Adrenal gland (tissue), 12 donors: Measurements from ENCODE around the gene TRNAU1AP. TPM values are rescaled to one million over a fixed set of nuclear protein-coding genes. Genes with fewer than 3 reads are reported as not detected.

Experiments
- DNase-seq, 7 donors: peaks; one replicate each; pipeline ENCODE4 v3.0.0-alpha.2; 2019 to 2020
- H3K27ac ChIP-seq, 5 donors: fragments of 200-600 bp; sonication (generic) in 4 of 5; 1 replicate in 3 of 5; 2 replicates in 2 of 5; pipeline versions ENCODE4 v1.5.1 to v1.8.0; 2016 to 2020; ENCODE audit warnings: mild to moderate bottlenecking in 1 of 5
- H3K27me3 ChIP-seq: fragments of 200-600 bp; 2 replicates; pipeline ENCODE4 v1.8.0; 2021
- H3K36me3 ChIP-seq, 2 donors: fragments of 200-600 bp; replicated peaks in 1 of 2; 1 replicate in 1 of 2; 2 replicates in 1 of 2; pipeline versions ENCODE4 v1.5.1 to v1.8.0; 2018 to 2022
- H3K4me1 ChIP-seq, 2 donors: fragments of 200-600 bp; replicated peaks in 1 of 2; 1 replicate in 1 of 2; 2 replicates in 1 of 2; pipeline versions ENCODE4 v1.5.1 to v1.8.0; 2018 to 2021
- H3K4me3 ChIP-seq, 4 donors: fragments of 200-600 bp; sonication (generic) in 3 of 4; one replicate each; pipeline ENCODE4 v1.5.1; 2016 to 2018
- H3K9me3 ChIP-seq, 3 donors: fragments of 200-600 bp; sonication (generic) in 1 of 3; replicated peaks in 1 of 3; 1 replicate in 2 of 3; 2 replicates in 1 of 3; pipeline versions ENCODE4 v1.5.1 to v1.8.0; 2016 to 2021
- CTCF ChIP-seq, 6 experiments: fragments of 450-650 bp in 4 of 6; fragments of 200-600 bp in 2 of 6; sonication (generic) in 1 of 6; IDR thresholded peaks; 1 replicate in 5 of 6; 2 replicates in 1 of 6; pipeline versions ENCODE4 v1.5.1 to v1.8.0; 2016 to 2021; ENCODE audit warnings: antibody characterized with exemption in 6 of 6, mild to moderate bottlenecking in 2 of 6, moderate library complexity in 1 of 6
- POLR2A ChIP-seq, 2 donors: fragments of 450-650 bp; IDR thresholded peaks; one replicate each; pipeline ENCODE4 v1.6.1; 2017; ENCODE audit warnings: antibody characterized with exemption in 2 of 2, mild to moderate bottlenecking in 2 of 2, moderate library complexity in 1 of 2
- WGBS, 4 donors: extraction: QIAGEN DNeasy Blood & Tissue Kit in 2 of 4; methylation state at CpG; one replicate each; pipeline versions ENCODE4 v1.1.5 to v1.1.7; 2013 to 2017; 5-methylcytosine and 5-hydroxymethylcytosine counted together
- intact Hi-C, 2 donors: fragments of 100-400 bp; cut with DNase I; formaldehyde crosslinking; loops; one replicate each; pipeline versions ENCODE4 v1.14.1 to v1.15.0; 2022 to 2023
- polyA plus RNA-seq, 3 donors: library from polyadenylated mRNA; stranded (reverse); fragments of 200-250 nt in 2 of 3; fragments of 350-450 nt in 1 of 3; fragmentation: Illumina TruSeq in 1 of 3; extraction: RNeasy Lipid Tissue Mini Kit (QIAGEN cat#74804) in 1 of 3; gene quantifications; one replicate each; pipeline ENCODE4 v1.2.3, GENCODE V29; 2013 to 2014
- total RNA-seq, 9 donors: library from RNA; depleted of rRNA in 4 of 9; stranded (reverse); fragments of >200 nt in 4 of 9; fragments of 120-200 nt in 1 of 9; fragmentation: NEBNext Ultra II Directional in 1 of 9; extraction: Animal tissue kit (Norgen Biotek cat#: 25700) in 1 of 9; gene quantifications; one replicate each; pipeline versions ENCODE4 v1.1.0 to v1.2.4, GENCODE V29; 2013 to 2023
- donor health status: healthy with polysubstance abuse.
- donor health status: Bipolar disorder and iron deficiency.
- donor health status: DM: yes; HTN: yes; CAD: no.
- donor health status: DM: no; HTN: no; CAD: no.
- donor health status: DM: no; HTN: no; CAD: no.
- donor health status: DM: yes; HTN: yes; CAD: no.

TRNAU1AP gene
- total and polyA plus RNA-seq, 12 donors, result 9.5 to 29.0 (median 19.5) TPM

- no peak for TF ChIP-seq POLR2A (IDR thresholded peaks at IDR 0.05)
- TF ChIP-seq CTCF (IDR thresholded peaks at IDR 0.05), result no peak
- intact Hi-C loops, result no loop called here
- Histone ChIP-seq H3K36me3 (no peaks in the 10 kb centered on the region), H3K27me3 (no peaks in the 10 kb centered on the region), H3K9me3 (no peaks in the 10 kb centered on the region), H3K27ac (no peak overlapping the region), H3K4me1 (no peaks in the 10 kb centered on the region), H3K4me3 (no peak overlapping the region)
- DNase-seq, result no peak
- 89 to 96% (median 93%) methylated on average over 8 to 9 of the region's 9 CpGs for WGBS, 4 donors
Measured at GRCh38 chr1:28526886-28527285, 26.0 kb upstream of the TRNAU1AP start.

DNA sequence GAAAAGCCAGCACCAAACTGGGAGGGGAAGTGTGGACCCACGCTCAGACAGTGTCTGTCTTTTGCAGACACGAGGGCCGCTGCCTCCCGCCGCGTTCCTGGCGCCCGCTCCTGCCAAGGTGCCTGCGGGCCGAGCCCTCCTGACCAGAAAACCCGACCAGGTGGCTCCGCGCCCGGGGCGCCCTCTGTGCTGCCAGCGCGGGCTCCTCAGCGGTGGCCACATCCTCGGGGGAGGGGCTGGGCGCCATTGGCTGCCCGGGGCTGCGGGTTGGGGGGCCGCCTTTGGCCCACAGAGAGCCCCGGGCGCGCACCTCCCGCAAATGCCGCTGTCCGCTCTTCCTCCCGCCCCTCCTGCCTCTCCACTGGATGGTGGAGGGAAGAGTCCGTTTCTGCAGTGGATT is 22.4 kb upstream of the TRNAU1AP start:
- H3K4me3 ChIP-seq, result no peak overlapping the region
- H3K27ac ChIP-seq, result no peak overlapping the region
- no peaks in the 10 kb centered on the region for H3K27me3 ChIP-seq
- H3K36me3 ChIP-seq, result peaks cover 0 to 4% of the 10 kb centered on the region in 2 donors
- WGBS, 4 donors, result 96 to 98% (median 97%) methylated on average over 5 to 31 of the region's 31 CpGs
- DNase-seq, result no peak
- intact Hi-C loops, result no loop called here
- H3K4me1 ChIP-seq, result no peaks in the 10 kb centered on the region
- no peaks in the 10 kb centered on the region for H3K9me3 ChIP-seq
- TF ChIP-seq CTCF (IDR thresholded peaks at IDR 0.05) (no peak), POLR2A (IDR thresholded peaks at IDR 0.05) (no peak)

DNA sequence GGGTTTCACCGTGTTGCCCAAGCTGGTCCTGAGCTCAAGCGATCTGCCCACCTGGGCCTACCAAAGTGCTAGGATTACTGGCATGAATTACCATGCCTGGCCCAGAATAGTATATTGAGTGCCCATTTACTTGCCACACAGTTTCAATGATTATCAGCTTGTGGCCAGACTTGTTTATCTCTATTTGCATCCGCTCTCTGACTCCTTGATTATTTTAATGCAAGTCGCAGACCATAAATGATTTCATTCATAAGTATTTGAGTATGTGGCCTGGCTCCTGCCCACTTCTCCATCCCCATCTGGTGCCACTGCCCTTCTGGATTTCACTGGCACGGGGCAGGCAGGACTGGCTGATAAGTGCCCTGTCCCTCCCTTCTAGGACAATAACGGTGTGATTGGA is 18.2 kb upstream of the TRNAU1AP start:
- no peaks in the 10 kb centered on the region for H3K4me1 ChIP-seq
- intact Hi-C loops, result no loop called here
- no peaks in the 10 kb centered on the region for H3K9me3 ChIP-seq
- no peak overlapping the region for H3K27ac ChIP-seq
- WGBS, 4 donors, result 93 to 98% (median 97%) methylated on average over 6 of the region's 6 CpGs
- no peak overlapping the region for H3K4me3 ChIP-seq
- DNase-seq, result no peak
- no peaks in the 10 kb centered on the region for H3K27me3 ChIP-seq
- peaks cover 0 to 5% of the 10 kb centered on the region in 2 donors for H3K36me3 ChIP-seq
- no peak for TF ChIP-seq POLR2A (IDR thresholded peaks at IDR 0.05)
- no peak for TF ChIP-seq CTCF (IDR thresholded peaks at IDR 0.05)

GRCh38 chr1:28535180-28535579 is 17.7 kb upstream of the TRNAU1AP start:
- intact Hi-C loops, result no loop called here
- DNase-seq, result no peak
- Histone ChIP-seq H3K4me1 (no peaks in the 10 kb centered on the region), H3K4me3 (no peak overlapping the region), H3K36me3 (peaks cover 0 to 5% of the 10 kb centered on the region in 2 donors), H3K27me3 (no peaks in the 10 kb centered on the region), H3K27ac (no peak overlapping the region), H3K9me3 (no peaks in the 10 kb centered on the region)
- no peak for TF ChIP-seq CTCF (IDR thresholded peaks at IDR 0.05)
- no peak for TF ChIP-seq POLR2A (IDR thresholded peaks at IDR 0.05)
- WGBS, 4 donors, result 40 to 70% (median 55%) methylated on average over 2 to 6 of the region's 6 CpGs
